Measurements from ENCODE around the gene GNL1. TPM values are rescaled to one million over a fixed set of nuclear protein-coding genes. Genes with fewer than 3 reads are reported as not detected.
A peak's percentile ranks its signal among the peaks of the same experiment; 100 is the strongest.

The GNL1 gene
- polyA plus RNA-seq, 1 of the 3 experiments (the other 2 are of a cell fraction), result 36.4 TPM

- Histone ChIP-seq H3K9me2 (no peaks in the 10 kb centered on the region), H3K79me2 (ENCODE audit: insufficient read depth) (no peaks in the 10 kb centered on the region), H2AFZ (ENCODE audit: low read depth) (no peak overlapping the region), H3K4me1 (ENCODE audit: control insufficient read depth in 1 of 2, insufficient read depth in 2 of 2, low read depth in 1 of 2, low read length in 1 of 2) (peaks cover 3 to 5% of the 10 kb centered on the region in 2 experiments; a peak in 1 of 4 replicates), H3K27ac (ENCODE audit: low read depth in 2 of 2, low read length in 1 of 2) (no peak overlapping the region), H3K4me3 (ENCODE audit: low read depth in 2 of 2, low read length in 1 of 2) (no peak overlapping the region), H3K36me3 (replicated peaks in 1 of 2; ENCODE audit: control insufficient read depth in 1 of 2, insufficient read depth in 2 of 2, low read length in 1 of 2) (peaks cover 0 to 26% of the 10 kb centered on the region in 2 experiments), H3K9ac (no peak overlapping the region), H3F3A (replicated peaks; ENCODE audit: insufficient read depth) (peaks cover 8% of the 10 kb centered on the region), H4K20me1 (ENCODE audit: insufficient read depth) (no peaks in the 10 kb centered on the region), H3K9me3 (no peaks in the 10 kb centered on the region), H3K4me2 (no peak overlapping the region), H3K27me3 (ENCODE audit: insufficient read depth) (no peaks in the 10 kb centered on the region)
- POLR2A ChIA-PET, result no interaction called here
- no peak for DNase-seq
- CTCF ChIA-PET, result interaction anchor here (0.7 to 11.3 kb wide), 10 partner anchors 12 to 544 kb away, joined by 3 to 203 read pairs (median 11); partner anchors contain the start of genes GNL1, HLA-E and PRR3
- 79% methylated on average over 1 of the region's 1 CpG for WGBS (ENCODE audit: low lambda C conversion rate)
- peak; percentile 21; the same call in 1 of the 2 replicates for TF ChIP-seq CTCF (IDR thresholded peaks at IDR 0.05)
- TF ChIP-seq TCF12 (IDR thresholded peaks at IDR 0.05), result no peak
These were observed 13.4 kb downstream of the GNL1 start for GRCh38 chr6:30542915-30543314.

GRCh38 chr6:30542404-30542725 lies 13.9 kb downstream of the GNL1 start:
- Histone ChIP-seq H3K36me3 (replicated peaks in 1 of 2; ENCODE audit: control insufficient read depth in 1 of 2, insufficient read depth in 2 of 2, low read length in 1 of 2) (peaks cover 0 to 22% of the 10 kb centered on the region in 2 experiments), H2AFZ (ENCODE audit: low read depth) (no peak overlapping the region), H3K4me1 (ENCODE audit: control insufficient read depth in 1 of 2, insufficient read depth in 2 of 2, low read depth in 1 of 2, low read length in 1 of 2) (peaks cover 3 to 5% of the 10 kb centered on the region in 2 experiments; a peak in 1 of 4 replicates), H3K79me2 (ENCODE audit: insufficient read depth) (no peaks in the 10 kb centered on the region), H3K9me2 (no peaks in the 10 kb centered on the region), H3F3A (replicated peaks; ENCODE audit: insufficient read depth) (peaks cover 8% of the 10 kb centered on the region), H3K27ac (ENCODE audit: low read depth in 2 of 2, low read length in 1 of 2) (no peak overlapping the region), H3K4me2 (no peak overlapping the region), H3K27me3 (ENCODE audit: insufficient read depth) (no peaks in the 10 kb centered on the region), H4K20me1 (ENCODE audit: insufficient read depth) (no peaks in the 10 kb centered on the region), H3K9me3 (no peaks in the 10 kb centered on the region), H3K9ac (no peak overlapping the region), H3K4me3 (ENCODE audit: low read depth in 2 of 2, low read length in 1 of 2) (no peak overlapping the region)
- WGBS (ENCODE audit: low lambda C conversion rate), result 60% methylated on average over 4 of the region's 4 CpGs
- CTCF ChIA-PET, result interaction anchor here (0.7 to 11.3 kb wide), 9 partner anchors 11 to 118 kb away, joined by 3 to 203 read pairs (median 17); partner anchors contain the start of genes GNL1, HLA-E and PRR3
- POLR2A ChIA-PET, result interaction anchor here (1.2 to 1.5 kb wide), 2 partner anchors 55 to 73 kb away, joined by 3 to 4 read pairs; no protein-coding TSS in a partner anchor
- no peak for TF ChIP-seq TEAD4 (IDR thresholded peaks at IDR 0.05; ENCODE audit: borderline replicate concordance, insufficient read depth)
- no peak for TF ChIP-seq RCOR1 (IDR thresholded peaks at IDR 0.05; ENCODE audit: low read length)
- TF ChIP-seq RFX5 (IDR thresholded peaks at IDR 0.05; ENCODE audit: low read length), result no peak
- no peak for TF ChIP-seq FOXJ3 (CRISPR knock-in tag; IDR thresholded peaks at IDR 0.05)
- TF ChIP-seq EZH2phosphoT487 (IDR thresholded peaks at IDR 0.05; ENCODE audit: borderline replicate concordance, low read depth), result no peak
- DNase-seq, result no peak

Measured in SK-N-SH (cell line).